Lower leg skin (tissue), 3 donors: Measurements from ENCODE around the gene SYT1.

Source experiments
- POLR2A ChIP-seq, 2 donors: fragments of 450-650 bp; IDR thresholded peaks; one replicate each; pipeline ENCODE4 v1.6.1; 2016 to 2017; ENCODE audit warnings: antibody characterized with exemption in 2 of 2, mild to moderate bottlenecking in 1 of 2, moderate library complexity in 1 of 2
- TF ChIP-seq, protein P1 (sequence below), 3 donors: fragments of 450-650 bp; IDR thresholded peaks; one replicate each; pipeline ENCODE4 v1.5.1; 2016; ENCODE audit warnings: antibody characterized with exemption in 3 of 3, mild to moderate bottlenecking in 3 of 3, moderate library complexity in 2 of 3

DNA sequence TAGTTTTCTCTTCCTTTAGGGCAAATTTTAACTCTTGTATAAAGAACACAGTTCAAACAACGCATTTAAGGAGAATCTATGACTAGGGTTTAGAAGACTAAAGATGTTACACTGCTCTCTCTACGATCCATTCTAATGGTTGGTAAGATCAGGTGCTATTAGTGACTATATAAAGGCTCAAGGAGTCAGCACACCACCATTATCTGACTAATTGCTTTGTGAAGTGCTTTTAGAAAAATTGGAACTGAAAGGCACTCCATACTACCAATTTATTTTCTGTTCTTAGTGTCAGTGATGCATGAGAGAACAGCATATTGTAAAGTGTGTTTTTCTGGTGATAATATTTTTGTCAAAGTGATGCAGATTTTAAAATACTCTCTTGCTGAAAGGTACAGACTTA, 136.8 kb downstream of the SYT1 start:
- TF ChIP-seq, protein P1, sequence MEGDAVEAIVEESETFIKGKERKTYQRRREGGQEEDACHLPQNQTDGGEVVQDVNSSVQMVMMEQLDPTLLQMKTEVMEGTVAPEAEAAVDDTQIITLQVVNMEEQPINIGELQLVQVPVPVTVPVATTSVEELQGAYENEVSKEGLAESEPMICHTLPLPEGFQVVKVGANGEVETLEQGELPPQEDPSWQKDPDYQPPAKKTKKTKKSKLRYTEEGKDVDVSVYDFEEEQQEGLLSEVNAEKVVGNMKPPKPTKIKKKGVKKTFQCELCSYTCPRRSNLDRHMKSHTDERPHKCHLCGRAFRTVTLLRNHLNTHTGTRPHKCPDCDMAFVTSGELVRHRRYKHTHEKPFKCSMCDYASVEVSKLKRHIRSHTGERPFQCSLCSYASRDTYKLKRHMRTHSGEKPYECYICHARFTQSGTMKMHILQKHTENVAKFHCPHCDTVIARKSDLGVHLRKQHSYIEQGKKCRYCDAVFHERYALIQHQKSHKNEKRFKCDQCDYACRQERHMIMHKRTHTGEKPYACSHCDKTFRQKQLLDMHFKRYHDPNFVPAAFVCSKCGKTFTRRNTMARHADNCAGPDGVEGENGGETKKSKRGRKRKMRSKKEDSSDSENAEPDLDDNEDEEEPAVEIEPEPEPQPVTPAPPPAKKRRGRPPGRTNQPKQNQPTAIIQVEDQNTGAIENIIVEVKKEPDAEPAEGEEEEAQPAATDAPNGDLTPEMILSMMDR (IDR thresholded peaks at IDR 0.05): no peak
- no peak for TF ChIP-seq POLR2A (IDR thresholded peaks at IDR 0.05)
